ENCODE data around the gene MYL9.
"Not testable (repeated sequence)": the region's sequence is repeated elsewhere in the genome, so short reads cannot be mapped to it uniquely, and the experiment has no call there.

Gene MYL9

DNA sequence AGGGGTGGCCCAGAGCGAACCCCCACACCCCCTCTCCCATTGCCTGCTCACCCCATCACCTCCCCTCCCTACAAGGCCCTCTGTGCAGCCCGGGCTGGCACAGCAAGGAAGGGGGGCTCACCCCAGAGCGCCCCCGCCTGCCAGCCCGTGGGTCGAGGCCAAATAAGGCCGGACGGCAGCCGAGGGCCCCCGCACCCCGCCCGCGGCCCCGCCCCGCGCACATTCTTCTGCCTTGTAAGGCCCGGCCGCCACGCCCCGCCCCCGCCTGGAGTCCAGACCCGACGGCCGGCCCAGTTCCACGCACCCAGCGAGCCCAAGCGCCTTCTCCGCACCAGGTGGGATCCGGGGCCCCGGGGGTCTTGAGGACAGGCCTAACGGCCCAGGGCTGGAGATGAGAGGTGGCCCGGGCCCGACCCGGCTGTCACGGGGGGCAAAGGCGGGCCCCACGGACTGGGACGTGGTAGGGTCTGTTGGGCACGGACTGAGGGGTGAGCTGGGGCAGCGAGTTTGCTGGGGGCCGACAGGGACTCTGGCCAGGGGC is at the start of gene MYL9:
TSS of gene MYL9 (plus strand) at position 293 of the 541 bp plus-strand sequence. CDS start 3,366 bp downstream, outside the sequence.
- peak; percentile 39 for DNase-seq (ENCODE audit: low spot score)

DNA sequence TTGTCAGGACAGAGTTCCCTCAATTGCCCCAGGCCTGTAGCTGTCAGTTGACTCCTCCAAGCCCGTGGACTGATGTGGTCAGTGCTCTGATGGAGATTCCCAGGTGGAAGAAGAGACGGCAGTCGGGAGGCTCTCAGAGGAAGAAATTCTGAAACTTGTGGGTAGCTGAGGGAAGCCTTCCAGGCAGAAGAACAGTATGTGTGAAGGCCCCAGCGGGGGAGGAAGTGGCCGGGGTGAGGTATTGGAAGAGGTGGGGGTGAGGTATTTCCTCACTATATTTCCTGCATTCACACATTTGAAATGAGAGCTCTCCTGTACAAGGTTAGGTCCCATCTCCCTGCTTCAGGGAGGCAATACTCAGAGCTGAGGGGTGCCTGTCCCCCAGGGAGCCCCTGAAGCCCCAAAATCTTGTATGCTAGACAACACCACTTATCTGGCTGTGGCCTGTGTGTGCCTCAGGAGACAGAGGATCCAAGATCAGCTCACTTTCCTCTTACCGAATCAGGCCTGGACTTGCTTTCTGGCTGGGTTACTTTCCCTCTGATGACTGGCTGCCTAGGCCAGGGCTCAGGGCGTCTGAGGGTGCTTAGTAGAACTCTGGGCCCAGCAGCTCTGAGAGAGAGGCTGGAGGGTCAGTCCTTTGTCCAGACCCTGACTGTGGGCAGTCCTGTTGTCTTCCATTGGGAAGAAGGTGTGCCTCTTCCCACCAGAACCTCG is 49.3 kb upstream of the MYL9 start:
- peak; percentile 30 for DNase-seq (ENCODE audit: low spot score)

DNA sequence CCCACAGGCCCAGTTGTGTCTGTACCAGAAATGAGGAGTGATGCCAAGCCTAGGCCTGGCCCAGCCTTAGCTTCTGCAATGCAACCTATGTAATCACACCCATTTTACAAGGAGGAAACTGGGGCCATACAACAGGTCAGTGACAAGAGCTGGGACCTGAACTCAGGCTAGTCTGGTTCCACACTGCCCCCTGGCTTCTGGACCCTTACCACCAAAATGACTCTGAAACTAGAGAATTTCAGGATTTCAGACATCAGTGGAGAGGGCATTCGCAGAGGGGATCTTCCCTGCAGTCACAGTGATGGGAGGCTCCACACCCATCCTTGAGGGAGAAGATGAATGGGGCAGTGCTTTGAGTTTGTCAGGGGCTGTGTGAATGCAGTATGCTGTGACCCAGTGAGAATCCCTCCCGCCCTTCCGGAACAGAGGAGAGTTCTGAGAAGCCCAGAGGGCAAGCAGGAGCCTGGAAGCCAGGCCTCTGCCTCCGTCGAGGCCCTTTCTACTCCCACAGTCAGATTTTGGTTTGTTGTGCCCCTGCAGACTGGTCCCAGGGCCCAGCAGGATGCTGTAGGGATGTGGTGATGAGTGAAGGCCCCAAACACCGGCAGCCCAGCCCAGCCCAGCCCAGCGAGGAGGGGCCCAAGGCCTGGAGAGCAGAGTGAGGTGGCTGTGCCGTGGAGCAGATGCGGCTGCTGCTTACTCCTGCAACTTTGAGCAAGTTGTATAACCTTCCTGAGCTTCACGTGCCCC is 48.1 kb upstream of the MYL9 start:
- no peak for DNase-seq (ENCODE audit: low spot score)

DNA sequence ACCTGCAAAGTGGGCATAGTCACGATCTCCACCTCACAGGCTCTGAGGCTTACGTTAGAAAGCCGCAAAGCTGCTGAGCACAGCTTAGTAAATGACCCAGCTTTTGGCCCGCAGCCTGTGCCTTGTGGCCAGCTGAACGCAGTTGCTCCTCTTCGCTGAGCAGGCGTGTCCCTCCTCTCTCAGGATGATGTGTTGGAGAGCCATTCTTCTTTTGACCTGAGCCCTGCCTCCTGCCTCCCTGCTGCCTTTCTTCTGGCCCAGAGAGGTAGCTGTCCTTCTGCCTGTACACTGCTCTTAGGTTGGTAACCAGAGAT is 47.6 kb upstream of the MYL9 start:
- DNase-seq (ENCODE audit: low spot score) = no peak

DNA sequence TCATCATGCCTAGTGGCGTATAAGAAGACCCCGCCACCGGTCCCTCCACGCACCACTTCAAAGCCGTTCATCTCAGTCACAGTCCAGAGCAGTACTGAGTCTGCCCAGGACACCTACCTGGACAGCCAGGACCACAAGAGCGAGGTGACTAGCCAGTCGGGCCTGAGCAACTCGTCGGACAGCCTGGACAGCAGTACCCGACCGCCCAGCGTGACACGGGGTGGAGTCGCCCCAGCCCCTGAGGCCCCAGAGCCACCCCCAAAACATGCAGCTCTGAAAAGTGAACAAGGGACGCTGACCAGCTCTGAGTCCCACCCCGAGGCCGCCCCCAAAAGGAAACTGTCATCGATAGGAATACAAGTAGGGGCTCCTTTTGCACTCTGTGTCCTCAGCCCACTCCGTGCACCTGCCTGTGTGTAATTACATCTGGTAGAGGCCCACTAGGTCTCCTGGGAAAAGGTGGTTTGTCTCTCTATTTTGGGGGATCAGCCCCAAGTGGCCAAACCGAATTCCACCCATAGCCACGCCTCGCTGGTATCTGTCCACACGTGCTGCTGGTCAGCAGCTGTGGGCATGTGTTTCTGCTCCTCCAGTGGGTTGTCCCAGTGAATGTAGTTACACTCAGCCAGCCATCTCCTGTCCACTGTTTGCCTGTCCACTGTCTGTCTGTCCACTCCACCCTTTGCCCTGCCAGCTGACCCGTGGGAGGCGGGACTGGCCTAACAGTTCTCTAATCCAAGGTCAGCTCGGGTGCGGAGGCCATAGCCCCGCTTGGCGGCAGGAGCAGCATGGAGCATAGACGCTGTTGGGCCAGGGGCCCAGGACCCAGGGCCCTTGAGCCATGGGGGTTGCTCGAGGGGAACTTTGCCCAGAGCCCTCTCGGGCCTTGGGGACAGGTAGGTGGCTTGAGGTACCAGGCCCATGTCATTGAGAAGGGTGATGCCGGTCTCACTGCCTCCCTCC is 44.3 kb upstream of the MYL9 start:
- DNase-seq (ENCODE audit: low spot score) = no peak

DNA sequence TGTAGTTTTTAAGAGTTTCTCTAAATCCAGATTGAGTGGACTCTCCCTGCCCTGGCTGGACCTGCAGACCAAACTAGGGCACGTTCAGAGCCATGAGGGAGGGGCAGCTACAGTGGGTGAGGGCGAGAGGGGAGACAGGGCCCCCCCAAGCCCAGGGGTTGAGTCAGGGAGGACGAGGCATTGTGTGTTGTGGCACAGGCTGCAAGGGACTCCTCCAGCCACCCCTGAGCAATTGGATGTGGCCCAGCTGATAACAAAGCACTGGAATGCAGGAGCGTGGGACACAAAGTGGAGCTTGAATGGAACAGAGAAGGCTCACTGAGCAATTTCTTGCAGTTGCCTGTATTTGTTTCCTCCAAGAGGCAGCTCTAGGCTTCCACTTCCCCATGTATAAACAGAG is 43.5 kb upstream of the MYL9 start:
- DNase-seq (ENCODE audit: low spot score) = no peak

DNA sequence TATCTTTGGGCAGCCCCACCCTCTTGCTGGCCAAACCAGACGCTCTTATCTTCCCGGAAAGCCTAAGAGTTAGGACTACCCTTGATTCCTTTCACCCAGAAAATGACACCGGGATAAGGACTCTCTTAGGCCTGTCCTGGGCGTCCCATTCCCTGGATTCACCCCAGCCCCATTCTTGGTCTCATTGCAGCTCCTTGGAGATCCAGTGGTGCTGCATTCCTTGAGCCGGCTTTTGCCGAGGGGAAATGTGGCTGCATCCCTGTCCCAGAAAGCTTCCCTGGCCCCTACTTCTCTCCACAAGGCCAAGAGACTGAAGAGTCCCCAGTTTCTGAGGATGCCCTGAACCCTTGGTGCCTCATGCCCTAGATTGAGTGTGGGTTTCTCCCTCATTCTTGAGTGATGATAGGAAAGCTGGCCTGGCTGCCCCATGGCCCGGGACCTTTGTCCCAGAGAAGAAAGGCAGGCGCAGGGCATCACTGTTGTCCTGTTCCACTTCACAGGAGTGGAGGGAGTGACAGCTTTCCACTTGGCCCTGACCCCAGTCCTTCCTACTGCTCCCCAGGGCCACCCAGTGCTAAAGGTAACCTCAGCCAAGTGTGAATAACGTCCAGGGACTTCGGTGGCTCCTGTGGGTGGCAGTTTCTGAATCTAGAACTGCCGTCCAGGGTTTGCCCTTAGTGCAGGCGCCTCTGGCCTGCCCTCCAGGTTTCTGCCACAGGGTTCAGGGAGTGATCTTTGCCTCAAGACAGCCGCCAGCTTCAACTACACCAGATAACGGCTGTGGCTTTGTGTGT is 42.7 kb upstream of the MYL9 start:
- DNase-seq (ENCODE audit: low spot score) = no peak

DNA sequence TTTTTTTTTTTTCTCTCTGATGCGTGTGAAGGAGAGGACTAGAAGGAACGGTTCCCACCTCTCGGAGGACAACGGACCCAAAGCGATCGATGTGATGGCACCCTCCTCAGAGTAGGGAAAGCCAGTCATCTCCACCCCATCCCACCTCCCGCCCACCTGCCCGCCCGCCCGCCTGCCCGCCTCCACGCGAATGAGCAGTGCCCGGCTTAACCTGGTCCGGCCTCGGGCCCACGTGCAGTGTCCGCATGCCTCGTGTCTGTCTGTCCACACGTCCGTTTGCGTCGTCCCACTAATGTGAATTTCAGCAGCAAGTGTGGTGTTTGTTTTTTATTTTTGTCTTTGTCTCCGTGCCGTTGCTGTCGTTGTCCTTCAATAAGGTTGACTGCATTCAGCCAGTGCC is 42.1 kb upstream of the MYL9 start:
- DNase-seq (ENCODE audit: low spot score) = no peak

DNA sequence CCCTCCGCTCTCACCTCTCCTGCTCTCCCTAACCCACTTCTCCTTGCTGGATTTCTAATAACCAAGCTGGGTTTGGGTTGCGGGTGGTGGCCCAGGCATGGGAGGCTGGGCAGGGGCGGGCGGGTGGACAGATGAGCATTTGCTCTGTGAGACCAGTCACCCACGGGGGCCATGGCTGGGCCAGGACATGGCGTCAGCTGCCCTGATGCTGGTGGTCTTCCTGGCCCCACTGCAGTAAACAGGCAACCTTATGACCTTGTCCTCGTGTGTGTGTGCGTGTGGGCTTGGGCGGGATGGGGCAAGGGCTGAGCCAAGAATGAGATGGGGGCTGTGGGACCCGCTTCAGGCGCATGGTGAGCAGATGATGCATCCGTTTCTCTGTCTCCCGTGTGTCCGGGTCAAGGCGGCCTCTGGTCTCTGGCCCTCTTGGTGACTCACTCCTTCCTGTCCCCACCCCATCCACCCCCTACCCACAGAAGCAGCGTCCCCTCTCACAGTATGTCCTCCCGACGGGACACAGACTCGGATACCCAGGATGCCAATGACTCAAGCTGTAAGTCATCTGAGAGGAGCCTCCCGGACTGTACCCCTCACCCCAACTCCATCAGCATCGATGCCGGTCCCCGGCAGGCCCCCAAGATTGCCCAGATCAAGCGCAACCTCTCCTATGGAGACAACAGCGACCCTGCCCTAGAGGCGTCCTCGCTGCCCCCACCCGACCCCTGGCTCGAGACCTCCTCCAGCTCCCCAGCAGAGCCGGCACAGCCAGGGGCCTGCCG is 41.4 kb upstream of the MYL9 start:
- DNase-seq (ENCODE audit: low spot score) = no peak

DNA sequence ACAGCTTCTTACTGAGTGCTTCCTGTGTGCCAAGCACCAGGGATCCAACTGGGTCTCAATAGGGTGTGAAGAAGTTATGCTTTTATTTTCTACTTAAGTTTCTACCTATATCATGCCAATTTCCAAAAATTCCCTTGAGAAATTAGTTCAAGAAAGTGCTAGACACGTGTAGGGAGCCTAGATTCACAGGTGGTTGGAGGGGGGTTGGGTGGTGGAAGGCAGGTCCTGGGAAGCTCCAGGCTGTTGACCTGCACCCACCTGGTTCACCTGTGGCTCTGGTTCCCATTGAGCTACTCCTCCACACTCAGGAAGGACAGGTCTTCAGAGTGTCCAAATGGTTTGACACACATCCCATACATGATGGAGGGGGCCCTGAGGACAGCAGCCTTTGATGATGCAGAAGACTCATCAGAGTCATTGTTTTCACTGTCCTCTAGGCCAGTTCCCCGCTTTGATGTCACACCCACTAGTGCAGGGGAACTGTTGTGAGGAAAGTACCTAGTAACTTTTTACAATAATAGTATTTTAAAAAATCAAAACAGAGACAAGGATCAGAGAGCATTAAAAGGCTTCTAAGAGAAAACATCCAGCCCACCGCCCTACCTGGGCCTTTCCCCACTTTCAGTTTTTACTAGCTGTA is 39.8 kb upstream of the MYL9 start:
- no peak for DNase-seq (ENCODE audit: low spot score)

DNA sequence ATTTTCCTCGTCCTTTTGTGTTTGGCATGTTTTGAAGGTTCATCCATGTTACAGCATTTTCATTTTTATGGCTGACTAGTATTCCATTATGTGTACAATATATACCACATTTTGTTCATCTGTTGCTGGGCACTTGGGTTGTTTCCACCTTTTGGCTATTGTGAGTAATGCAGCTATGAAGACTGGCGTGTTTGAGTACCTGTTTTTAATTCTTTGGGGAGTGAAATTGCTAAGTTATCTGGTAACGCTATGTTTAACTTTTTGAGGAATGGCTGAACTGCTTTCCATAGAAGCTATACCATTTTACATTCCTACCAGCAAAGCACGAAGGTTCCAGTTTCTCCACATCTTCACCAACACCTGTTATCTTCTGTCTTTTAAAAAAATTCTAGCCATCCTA is 37.0 kb upstream of the MYL9 start:
- DNase-seq (ENCODE audit: low spot score) = no peak

DNA sequence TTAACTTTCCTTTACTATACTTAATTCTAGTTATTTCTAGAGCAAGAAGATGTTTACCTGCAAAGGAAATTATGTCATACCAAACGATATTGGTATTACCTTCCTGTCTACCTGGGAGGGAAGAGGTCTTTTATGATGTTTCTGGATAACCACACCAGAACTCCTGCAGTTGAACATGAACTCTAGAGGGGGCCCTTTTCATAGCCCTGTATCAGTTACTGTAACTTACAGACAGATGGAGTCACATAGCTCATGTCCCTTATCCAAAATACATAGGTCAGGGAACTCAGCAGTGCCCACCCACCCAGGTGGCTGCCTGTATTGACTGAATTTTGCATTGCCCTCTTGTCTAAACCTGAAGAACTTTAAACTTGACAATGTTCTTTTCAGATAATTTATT is 35.1 kb upstream of the MYL9 start:
- no peak for DNase-seq (ENCODE audit: low spot score)

DNA sequence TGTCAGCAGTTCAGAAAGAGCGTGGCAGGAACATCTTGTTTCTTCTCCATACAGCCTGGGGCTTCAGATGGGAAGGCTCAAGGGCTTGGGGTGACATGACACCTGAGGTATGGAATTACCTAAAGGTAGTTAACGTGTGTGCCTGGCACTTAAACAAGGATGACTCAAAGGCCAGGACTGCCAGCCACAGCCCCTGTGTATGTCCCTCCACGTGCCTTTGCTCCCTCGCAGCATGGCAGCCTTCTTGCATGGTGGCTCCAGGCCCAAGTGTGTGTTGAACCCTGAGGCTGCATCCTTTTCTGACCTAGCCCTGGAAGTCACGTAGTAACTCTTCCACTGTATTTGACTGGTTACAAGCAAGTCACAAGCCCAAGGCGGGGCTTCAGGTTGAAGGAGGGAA is 33.6 kb upstream of the MYL9 start:
- DNase-seq (ENCODE audit: low spot score) = no peak

DNA sequence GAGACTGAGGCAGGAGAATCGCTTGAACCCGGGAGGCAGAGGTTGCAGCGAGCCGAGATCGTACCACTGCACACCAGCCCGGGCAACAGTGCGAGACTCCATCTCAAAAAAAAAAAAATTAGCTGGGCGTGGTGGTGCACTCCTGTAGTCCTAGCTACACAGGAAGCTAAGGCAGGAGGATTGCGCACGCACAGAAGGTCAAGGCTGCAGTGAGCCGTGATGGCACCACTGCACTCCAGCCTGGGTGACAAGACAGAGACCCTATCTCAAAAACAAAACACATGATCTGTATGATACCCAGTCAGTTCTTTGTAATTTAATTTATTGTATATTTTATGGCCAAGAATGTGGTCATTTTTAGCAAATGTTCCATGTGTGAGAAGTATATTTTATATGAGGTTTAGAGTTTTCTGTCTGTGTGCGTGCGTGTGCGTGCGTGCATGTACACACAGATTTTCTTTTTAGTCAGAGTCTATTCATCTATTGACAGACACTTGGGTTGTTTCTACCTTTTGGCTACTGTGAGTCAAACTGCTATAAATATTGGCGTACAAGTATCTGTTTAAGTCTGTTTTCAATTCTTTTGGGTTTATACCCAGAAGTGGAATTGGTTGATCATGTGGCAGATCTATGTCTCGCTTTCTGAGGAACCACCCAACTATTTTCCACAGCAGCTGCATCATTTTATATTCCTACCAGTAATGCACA is 22.2 kb upstream of the MYL9 start:
- no peak for DNase-seq (ENCODE audit: low spot score)

DNA sequence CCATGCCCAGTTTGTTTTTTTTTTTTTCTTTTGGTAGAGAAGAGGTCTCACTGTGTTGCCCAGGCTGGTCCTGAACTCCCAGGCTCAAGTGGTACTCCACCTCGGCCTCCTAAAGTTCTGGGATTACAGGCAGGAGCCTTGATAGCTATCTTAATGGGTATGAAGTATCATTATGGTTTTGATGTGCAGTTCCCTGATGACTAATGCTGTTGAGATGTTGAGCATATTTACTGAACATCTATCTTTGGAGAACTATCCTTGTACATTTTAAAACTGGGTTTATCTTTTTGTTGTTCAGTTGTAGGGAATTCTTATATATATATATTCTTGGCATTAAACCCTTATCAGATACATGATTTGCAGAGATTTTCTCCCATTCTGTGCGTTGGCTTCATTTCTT is 21.4 kb upstream of the MYL9 start:
- DNase-seq (ENCODE audit: low spot score) = no peak

DNA sequence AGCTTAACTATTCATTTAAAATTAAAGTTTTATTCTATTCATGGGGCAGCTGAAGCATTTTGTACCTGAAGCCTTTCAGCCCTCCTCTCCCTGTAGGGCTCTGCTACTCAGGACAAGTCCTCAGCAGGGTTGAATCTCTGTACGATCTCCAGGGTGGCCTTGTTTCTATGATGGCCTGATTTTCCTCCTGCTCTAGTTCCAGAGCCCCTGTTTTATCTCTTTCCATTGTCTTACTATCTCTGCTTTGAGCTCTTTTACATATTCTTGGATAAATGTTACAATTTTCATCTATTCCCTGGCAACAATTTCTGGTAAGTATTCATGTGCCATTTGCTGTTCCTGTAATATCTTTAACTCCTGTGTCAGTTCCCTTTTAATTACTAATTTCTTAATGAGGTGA is 19.8 kb upstream of the MYL9 start:
- DNase-seq (ENCODE audit: low spot score) = no peak

DNA sequence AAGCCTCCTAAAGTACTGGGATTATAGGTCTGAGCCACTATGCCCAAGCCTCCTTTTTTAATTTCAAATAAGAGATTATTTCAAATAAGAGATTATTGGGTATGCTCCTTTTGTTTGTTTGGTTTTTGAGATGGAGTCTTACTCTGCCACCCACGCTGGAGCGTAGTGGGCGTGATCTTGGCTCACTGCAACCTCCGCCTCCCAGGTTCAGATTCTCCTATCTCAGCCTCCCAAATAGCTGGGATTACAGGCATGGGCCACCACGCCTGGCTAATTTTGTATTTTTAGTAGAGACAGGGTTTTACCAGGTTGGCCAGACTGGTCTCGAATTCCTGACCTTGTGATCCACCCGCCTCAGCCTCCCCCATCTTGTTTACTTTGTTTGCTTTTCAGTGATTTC is 18.9 kb upstream of the MYL9 start:
- not testable (repeated sequence) for DNase-seq (ENCODE audit: low spot score)

DNA sequence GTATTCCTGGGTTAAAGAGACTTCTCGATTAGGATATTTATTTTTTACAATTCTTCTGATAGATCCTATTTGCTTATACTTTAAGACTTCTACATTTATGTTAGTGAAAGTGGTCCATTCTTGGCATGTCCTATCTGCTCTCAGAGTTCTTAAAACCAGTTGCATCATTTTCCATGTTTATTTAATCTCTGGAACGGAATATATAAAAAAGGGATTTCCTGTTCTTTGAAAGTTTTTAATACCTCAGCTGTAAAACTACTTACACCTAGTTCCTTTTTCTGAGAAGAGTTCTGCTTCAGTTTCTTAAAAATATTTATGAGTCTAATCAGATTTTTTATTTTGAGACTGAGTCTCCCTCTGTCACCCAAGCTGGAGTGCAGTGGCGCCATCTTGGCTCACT is 18.0 kb upstream of the MYL9 start:
- DNase-seq (ENCODE audit: low spot score) = no peak

DNA sequence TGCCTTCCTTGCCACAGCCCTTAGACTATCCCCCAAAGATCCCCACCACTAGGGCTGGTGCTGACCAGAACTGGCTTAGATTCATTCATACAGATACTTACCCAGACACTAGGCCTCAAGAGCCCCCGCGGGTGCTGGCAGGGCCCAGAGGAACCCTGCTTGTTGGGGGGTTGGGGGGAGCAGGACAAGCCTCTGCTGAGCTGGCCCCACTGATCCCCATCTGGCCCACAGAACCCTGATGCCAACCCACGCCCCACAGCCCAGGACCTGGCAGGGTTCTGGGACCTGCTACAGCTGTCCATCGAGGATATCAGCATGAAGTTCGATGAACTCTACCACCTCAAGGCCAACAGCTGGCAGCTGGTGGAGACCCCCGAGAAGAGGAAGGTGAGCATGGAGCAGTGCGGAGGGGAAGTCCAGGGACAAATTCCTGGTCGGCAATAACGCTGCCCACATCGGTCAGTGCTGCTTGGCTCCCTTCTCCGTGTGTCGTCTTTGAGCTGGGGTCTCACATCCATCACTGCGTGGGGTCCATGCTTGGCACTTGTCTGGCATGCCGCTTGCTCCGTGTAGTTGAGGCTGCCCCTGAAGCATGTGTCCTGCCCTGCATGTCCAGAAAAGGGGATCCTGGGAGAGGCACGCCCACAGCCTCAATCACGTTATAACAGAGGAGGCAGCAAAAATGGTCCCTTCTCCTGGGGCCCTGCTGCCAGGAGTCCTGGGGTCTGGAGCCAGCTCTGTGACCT is 15.5 kb upstream of the MYL9 start:
- no peak for DNase-seq (ENCODE audit: low spot score)

All from germinal center (tissue), 1 donor.